HepG2 (cell line): Measurements from ENCODE around the gene PLEKHN1. TPM values are rescaled to one million over a fixed set of nuclear protein-coding genes. Genes with fewer than 3 reads are reported as not detected.

ENCODE experiments used
- ATAC-seq: fragments of 200-7000 bp; cut with Tn5 transposase; 3 replicates; pipeline ENCODE4 v1.9.1; 2020; ENCODE audit warnings: mild to moderate bottlenecking, moderate library complexity
- BruUV-seq: library from RNA; stranded (reverse); fragments of 400-500 nt; replicated peaks from 2 replicates; lab custom pipeline; 2021; lab: Mats Ljungman, UMichigan
- CTCF ChIA-PET: fragments of 300-600 bp; formaldehyde crosslinking; extraction: SDS; loops from one replicate; lab custom pipeline; 2021; ENCODE audit warnings: low total read pairs, inconsistent platforms, low intra/inter-chr PET ratio; lab: Yijun Ruan, JAX
- POLR2A ChIA-PET: fragments of 350-600 bp; sonication (Branson Sonifier 250); formaldehyde crosslinking; loops from one replicate; lab custom pipeline; 2020; ENCODE audit warnings: antibody characterized with exemption, inconsistent platforms; lab: Yijun Ruan, JAX
- DNase-seq: peaks from one replicate; pipeline ENCODE4 v3.0.0-alpha.2; 2015; ENCODE audit warnings: low spot score
- FAIRE-seq: peaks from 3 replicates; lab custom pipeline; 2011; peaks lifted over from hg19 to GRCh38; lab: Jason Lieb, UNC
- H2AFZ ChIP-seq: one replicate; pipeline ENCODE4 v1.6.1; 2011; ENCODE audit warnings: low read length, inconsistent platforms
- H3K27ac ChIP-seq: fragments of 300-600 bp; 3 replicates; pipeline ENCODE4 v1.8.0; 2011; ENCODE audit warnings: mixed run types, mild to moderate bottlenecking, mixed read lengths, low read length, inconsistent platforms; ENCODE audit not compliant: insufficient read depth; ENCODE audit errors: extremely low read length
- H3K27me3 ChIP-seq, 2 experiments: fragments of 200-600 bp in 1 of 2; 2 replicates in 1 of 2; 3 replicates in 1 of 2; pipeline versions ENCODE4 v1.6.0 to v1.8.0; 2011; ENCODE audit warnings: low read length in 2 of 2, mild to moderate bottlenecking in 2 of 2, moderate library complexity in 2 of 2, inconsistent platforms in 1 of 2; ENCODE audit not compliant: insufficient read depth in 2 of 2, control insufficient read depth in 1 of 2
- H3K36me3 ChIP-seq, 2 experiments: fragments of 200-600 bp in 1 of 2; replicated peaks in 1 of 2; 2 replicates in 1 of 2; 3 replicates in 1 of 2; pipeline versions ENCODE4 v1.5.1 to v1.8.0; 2011; ENCODE audit warnings: low read length in 2 of 2, inconsistent platforms in 1 of 2; ENCODE audit not compliant: insufficient read depth in 2 of 2, control insufficient read depth in 1 of 2
- H3K4me1 ChIP-seq: 2 replicates; pipeline ENCODE4 v1.5.1; 2012; ENCODE audit warnings: low read length, inconsistent platforms; ENCODE audit not compliant: insufficient read depth
- H3K4me2 ChIP-seq: 2 replicates; pipeline ENCODE4 v1.6.0; 2011; ENCODE audit warnings: low read depth, low read length, inconsistent platforms
- H3K4me3 ChIP-seq, 3 experiments: fragments of 200-600 bp in 1 of 3; sonication (generic), shearing (Covaris generic) in 1 of 3; replicated peaks in 1 of 3; 2 replicates each; pipeline ENCODE4 v1.5.1; 2011 to 2016; ENCODE audit warnings: low read length in 3 of 3, inconsistent platforms in 2 of 3, low read depth in 2 of 3, mild to moderate bottlenecking in 2 of 3, control low read depth in 1 of 3, mixed read lengths in 1 of 3; ENCODE audit not compliant: insufficient read depth in 1 of 3
- H3K79me2 ChIP-seq: one replicate; pipeline ENCODE4 v1.6.1; 2011; ENCODE audit warnings: low read length, inconsistent platforms; ENCODE audit not compliant: insufficient read depth
- H3K9ac ChIP-seq: 2 replicates; pipeline ENCODE4 v1.6.0; 2011; ENCODE audit warnings: mild to moderate bottlenecking, low read depth, low read length, inconsistent platforms; ENCODE audit not compliant: insufficient read depth
- H3K9me3 ChIP-seq: 2 replicates; pipeline ENCODE4 v1.5.1; 2012; ENCODE audit warnings: mild to moderate bottlenecking, low read length
- H4K20me1 ChIP-seq: 2 replicates; pipeline ENCODE4 v1.6.0; 2011; ENCODE audit warnings: inconsistent platforms, mild to moderate bottlenecking, low read length, moderate library complexity; ENCODE audit not compliant: insufficient read depth
- ELF4 ChIP-seq: sonication (generic); formaldehyde crosslinking; IDR thresholded peaks from 2 replicates; pipeline ENCODE4 v1.5.0; 2020; ENCODE audit warnings: missing genetic modification reagents, mild to moderate bottlenecking, moderate library complexity, borderline replicate concordance
- EZH2 ChIP-seq: conservative IDR thresholded peaks from 2 replicates; pipeline ENCODE4 v1.6.1; 2012; ENCODE audit warnings: mild to moderate bottlenecking, low read depth, low read length, moderate library complexity
- HCFC1 ChIP-seq: fragments of 150-350 bp; IDR thresholded peaks from 2 replicates; pipeline ENCODE4 v1.6.1; 2014; ENCODE audit warnings: low read depth, low read length
- HOXA7 ChIP-seq: sonication (generic); formaldehyde crosslinking; IDR thresholded peaks from 2 replicates; pipeline ENCODE4 v1.8.1; 2022; ENCODE audit warnings: mild to moderate bottlenecking, missing genetic modification reagents, moderate library complexity
- NFE2L2 ChIP-seq: fragments of 150-350 bp; IDR thresholded peaks from 2 replicates; pipeline ENCODE4 v1.6.1; 2014; ENCODE audit warnings: low read length
- POGZ ChIP-seq: sonication (generic); formaldehyde crosslinking; IDR thresholded peaks from 2 replicates; pipeline ENCODE4 v1.4.0; 2020; ENCODE audit warnings: mild to moderate bottlenecking, missing genetic modification reagents
- PRDM4 ChIP-seq: sonication (generic); formaldehyde crosslinking; IDR thresholded peaks from 2 replicates; pipeline ENCODE4 v1.9.0; 2021; ENCODE audit warnings: missing genetic modification reagents, borderline replicate concordance
- SAFB2 ChIP-seq: sonication (generic); formaldehyde crosslinking; IDR thresholded peaks from 2 replicates; pipeline ENCODE4 v1.5.1; 2020; ENCODE audit warnings: missing genetic modification reagents, low read depth, mild to moderate bottlenecking, borderline replicate concordance
- SMYD3 ChIP-seq: sonication (generic); formaldehyde crosslinking; IDR thresholded peaks from 2 replicates; pipeline ENCODE4 v1.8.1; 2023; ENCODE audit warnings: mild to moderate bottlenecking, missing genetic modification reagents
- ZMYM2 ChIP-seq: sonication (generic); formaldehyde crosslinking; IDR thresholded peaks from 2 replicates; pipeline ENCODE4 v1.8.0; 2022; ENCODE audit warnings: mild to moderate bottlenecking, missing genetic modification reagents
- ZNF407 ChIP-seq: sonication (generic); formaldehyde crosslinking; IDR thresholded peaks from one replicate; pipeline ENCODE4 v1.5.1; 2020; ENCODE audit warnings: mild to moderate bottlenecking, missing genetic modification reagents; ENCODE audit errors: not compliant biosample characterization
- ZNF501 ChIP-seq: sonication (generic); formaldehyde crosslinking; IDR thresholded peaks from 2 replicates; pipeline ENCODE4 v1.5.1; 2020; ENCODE audit warnings: mild to moderate bottlenecking, moderate library complexity, missing genetic modification reagents
- ZNF607 ChIP-seq: sonication (generic); formaldehyde crosslinking; IDR thresholded peaks from 2 replicates; pipeline ENCODE4 v1.5.1; 2020; ENCODE audit warnings: missing genetic modification reagents, mild to moderate bottlenecking, borderline replicate concordance
- ZNF709 ChIP-seq: sonication (generic); formaldehyde crosslinking; IDR thresholded peaks from 2 replicates; pipeline ENCODE4 v1.5.0; 2020; ENCODE audit warnings: mild to moderate bottlenecking, missing genetic modification reagents
- ZNF746 ChIP-seq: sonication (generic); formaldehyde crosslinking; IDR thresholded peaks from 2 replicates; pipeline ENCODE4 v1.8.0; 2022; ENCODE audit warnings: mild to moderate bottlenecking, missing genetic modification reagents
- whole genome bisulfite sequencing: methylation state at CpG from one replicate; pipeline ENCODE4 v1.1.6; 2017; ENCODE audit warnings: low lambda C conversion rate; 5-methylcytosine and 5-hydroxymethylcytosine counted together
- in situ Hi-C: cut with HindIII; loops from 2 replicates; pipeline ENCODE4 v1.10.0; 2017; ENCODE audit warnings: low pct_unique_long_range_greater_than_20kb; ENCODE audit not compliant: extremely low pct_ligation_motif_present
- intact Hi-C: fragments of 100-400 bp; cut with micrococcal nuclease; formaldehyde crosslinking; loops from one replicate; pipeline ENCODE4 v1.10.0; 2022; ENCODE audit not compliant: unreplicated experiment
- polyA plus RNA-seq, 8 experiments: library from polyadenylated mRNA; depleted of rRNA in 3 of 8; stranded (reverse) in 7 of 8; unstranded in 1 of 8; fragments of >200 nt; fragmentation: Illumina TruSeq in 4 of 8; extraction: Trizol in 4 of 8; gene quantifications; 2 replicates each; pipeline versions ENCODE4 v1.2.1 to v1.2.3, GENCODE V29; 2011 to 2016; ENCODE audit warnings: low read depth in 4 of 8, missing spikeins in 1 of 8, mixed read lengths in 1 of 8; ENCODE audit not compliant: insufficient read depth in 1 of 8
- total RNA-seq, 5 experiments: library from RNA; depleted of rRNA; stranded (reverse); fragments of >200 nt; fragmentation: Illumina TruSeq; extraction: Trizol; gene quantifications; 2 replicates each; pipeline ENCODE4 v1.2.3, GENCODE V29; 2016; ENCODE audit warnings: low read depth in 1 of 5

PLEKHN1 gene
- total and polyA plus RNA-seq, 2 of the 13 experiments (the other 11 are each of a cell fraction or from before 2014, with no cell fraction given) = 0.42 to 0.58 TPM

- POLR2A ChIA-PET = interaction anchor here (1.3 to 1.5 kb wide), 2 partner anchors 8 to 84 kb away, joined by 3 to 11 read pairs; partner anchors contain the start of gene PLEKHN1
- H3K4me3 ChIP-seq = no peak overlapping the region; a peak in 1 of 6 replicates
- TF ChIP-seq SAFB2 (CRISPR knock-in tag) (no peak), ZNF607 (CRISPR knock-in tag) (no peak), ZNF407 (no peak), ELF4 (CRISPR knock-in tag) (no peak), ZNF746 (CRISPR knock-in tag) (no peak), POGZ (no peak), EZH2 (no peak), PRDM4 (CRISPR knock-in tag) (no peak), SMYD3 (CRISPR knock-in tag) (no peak), ZNF709 (no peak), ZNF501 (CRISPR knock-in tag) (no peak), HCFC1 (no peak), ZMYM2 (CRISPR knock-in tag) (no peak), HOXA7 (CRISPR knock-in tag) (no peak), NFE2L2 (no peak)
Measured at GRCh38 chr1:975365-975764, 9.1 kb downstream of the PLEKHN1 start.

More at GRCh38 chr1:975365-975764, 9.1 kb downstream of the PLEKHN1 start:
- CTCF ChIA-PET = interaction anchor here (1.2 to 1.4 kb wide), 2 partner anchors 10 to 71 kb away, joined by 3 to 5 read pairs; no protein-coding TSS in a partner anchor
- Histone ChIP-seq H3K9me3 (no peaks in the 10 kb centered on the region), H2AFZ (no peak overlapping the region), H3K36me3 (no peaks in the 10 kb centered on the region), H3K9ac (no peak overlapping the region), H3K79me2 (no peaks in the 10 kb centered on the region), H3K4me2 (peak overlapping the region; percentile 92; the same call in 1 of the 2 replicates), H4K20me1 (no peaks in the 10 kb centered on the region), H3K27ac (no peak overlapping the region), H3K27me3 (peaks cover 3 to 16% of the 10 kb centered on the region in 2 experiments), H3K4me1 (peaks cover 19% of the 10 kb centered on the region)
- DNase-seq (no peak), ATAC-seq (no peak), FAIRE-seq (no peak)
- in situ Hi-C loops = no loop called here
- intact Hi-C loops = no loop called here
- BruUV-seq = no TSS peak
- 95% methylated on average over 4 of the region's 9 CpGs for WGBS
